ENCODE measurements around the gene LHFPL2. TPM values are rescaled to one million over a fixed set of nuclear protein-coding genes. Genes with fewer than 3 reads are reported as not detected.

The LHFPL2 gene
- total and polyA plus RNA-seq, 9 of the 15 experiments (the other 6 are each of a cell fraction or from before 2014, with no cell fraction given): 1.0 to 6.6 (median 4.6) TPM

GRCh38 chr5:78509884-78510769, 138.4 kb downstream of the LHFPL2 start (continued):
- no peak; the same call in 1 of the 2 replicates for TF ChIP-seq ZNF830 (CRISPR knock-in tag; IDR thresholded peaks at IDR 0.05)
- TF ChIP-seq NKRF (IDR thresholded peaks at IDR 0.05; ENCODE audit: borderline replicate concordance): no peak
- peak; percentile 56 for TF ChIP-seq SP1 (CRISPR knock-in tag; IDR thresholded peaks at IDR 0.05)
- TF ChIP-seq MYNN (IDR thresholded peaks at IDR 0.05): 0 out of 2 replicates have a peak, but pooled peaks have one; percentile 28
- no peak for TF ChIP-seq MYNN (CRISPR knock-in tag; IDR thresholded peaks at IDR 0.05)
- TF ChIP-seq ETS2 (tag; IDR thresholded peaks at IDR 0.05; ENCODE audit: borderline replicate concordance, poor library complexity, severe bottlenecking): no peak
- TF ChIP-seq ZNF639 (CRISPR knock-in tag; conservative IDR thresholded peaks at IDR 0.05 in 1 of 2, IDR thresholded peaks at IDR 0.05 in 1 of 2): peak in 1 of 2 experiments; percentile 35; a peak in 1 of 4 replicates
- TF ChIP-seq ZFP30 (CRISPR knock-in tag; IDR thresholded peaks at IDR 0.05; ENCODE audit: borderline replicate concordance): no peak
- TF ChIP-seq ZBTB17 (CRISPR knock-in tag; IDR thresholded peaks at IDR 0.05): no peak
- no peak for TF ChIP-seq BCLAF1 (IDR thresholded peaks at IDR 0.05; ENCODE audit: borderline replicate concordance in 1 of 2, control insufficient read depth in 1 of 2, low read depth in 2 of 2, low read length in 1 of 2)
- TF ChIP-seq GTF2A2 (tag; IDR thresholded peaks at IDR 0.05): no peak
- no peak for TF ChIP-seq HOXB6 (CRISPR knock-in tag; IDR thresholded peaks at IDR 0.05; ENCODE audit: borderline replicate concordance)
- no peak for TF ChIP-seq EZH2 (IDR thresholded peaks at IDR 0.05; ENCODE audit: borderline replicate concordance, low read depth, low read length)

Measured in K562 (cell line).